NCI-H2171 treated with DMSO at 0.1 percent for 48 hours (cell line): ENCODE measurements around the gene TMTC4.

Source experiments
- DNase-seq: peaks from one replicate; lab custom pipeline; 2025; lab: John Stamatoyannopoulos, UW

The TMTC4 gene

DNA sequence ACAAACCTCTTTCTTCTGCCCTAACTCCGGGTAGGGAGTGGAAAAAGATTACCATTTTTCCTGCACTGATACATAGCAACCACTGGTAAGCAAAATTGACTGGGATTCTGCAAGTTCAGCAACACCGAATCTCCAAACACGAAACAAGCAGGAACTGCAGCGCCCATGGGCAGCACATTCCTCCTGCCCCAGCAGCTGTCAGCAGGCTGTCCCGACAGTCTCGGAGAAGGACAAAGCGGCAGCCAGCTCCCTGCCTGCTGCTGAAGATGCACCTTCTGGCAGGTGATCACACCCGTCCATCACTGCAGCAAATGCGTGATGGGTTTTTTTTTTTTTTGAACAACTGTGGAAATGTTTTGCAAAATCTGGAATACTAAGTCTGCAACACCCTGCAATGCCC, 6.7 kb downstream of the TMTC4 start:
- no peak for DNase-seq

DNA sequence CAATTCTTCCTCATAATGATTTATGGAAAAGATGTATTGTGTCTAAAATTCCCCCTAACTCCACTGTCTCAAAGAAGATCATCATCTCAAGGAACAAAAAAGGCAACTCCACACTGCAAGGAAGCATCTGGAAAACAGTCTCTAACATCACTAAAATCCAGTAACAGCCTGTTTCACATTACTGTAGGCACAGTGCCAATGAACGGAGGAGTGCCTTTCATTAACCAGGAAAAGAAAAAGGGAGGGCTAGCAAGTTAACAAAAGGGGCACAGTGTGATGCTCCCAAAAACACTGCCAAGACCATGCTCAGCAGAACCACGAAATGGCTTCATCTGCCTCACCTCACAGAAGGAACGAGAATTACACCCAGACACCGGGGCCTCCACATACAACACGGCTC, 8.5 kb downstream of the TMTC4 start:
- DNase-seq, result peak; percentile 63

DNA sequence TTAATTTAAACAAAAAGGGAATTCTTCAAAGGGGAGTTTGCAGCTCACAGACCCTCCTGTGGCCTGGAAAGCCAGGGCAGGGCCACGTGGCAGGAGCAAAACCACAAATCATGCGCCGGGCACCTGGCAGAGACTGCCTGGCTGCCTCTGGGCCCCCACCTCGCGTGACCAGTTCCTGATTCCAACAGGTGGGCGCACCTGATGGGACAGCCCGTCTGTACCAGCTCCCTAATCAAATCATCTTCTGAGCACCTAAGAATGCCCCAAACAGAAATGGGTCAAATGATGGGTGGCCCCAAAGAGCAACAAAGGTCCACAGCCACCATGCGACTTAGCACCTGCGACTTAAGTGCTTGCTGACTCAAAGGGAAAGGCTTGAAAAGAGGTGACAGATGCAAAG, 9.2 kb downstream of the TMTC4 start:
- no peak for DNase-seq

DNA sequence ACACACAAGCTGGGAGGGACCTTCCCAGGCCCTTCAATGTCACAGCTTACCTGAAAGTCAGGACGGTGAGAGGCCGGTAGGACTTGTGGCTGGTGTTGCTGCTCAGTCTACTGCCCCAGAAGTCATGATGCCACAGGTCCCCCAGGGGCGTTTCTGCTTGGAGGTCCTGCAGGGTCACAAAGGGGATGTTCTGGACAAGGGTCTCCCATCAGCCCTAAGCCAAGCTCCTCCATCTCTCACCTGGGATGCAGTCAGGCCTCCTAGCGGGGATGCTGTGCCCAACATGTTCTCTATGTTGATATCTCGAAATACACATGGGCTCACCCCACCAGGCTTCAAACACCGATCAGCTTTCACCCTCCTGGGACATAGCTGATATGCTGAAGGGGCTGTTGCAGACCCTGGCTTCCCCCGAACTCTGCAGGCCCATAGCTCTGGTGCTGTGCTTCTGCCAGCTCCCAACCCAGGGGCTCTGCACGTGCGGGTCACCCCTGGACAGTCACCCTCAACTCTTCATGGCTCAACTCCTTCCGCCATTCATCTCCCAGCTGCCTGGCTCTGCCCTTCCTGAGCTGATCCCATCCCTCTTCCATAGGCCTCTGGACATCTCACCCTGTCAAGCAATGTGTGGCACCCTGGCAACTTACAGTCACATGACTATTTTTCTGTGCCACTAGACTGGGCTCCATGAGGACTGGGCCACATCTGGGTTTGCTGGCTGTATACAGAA, 10.3 kb downstream of the TMTC4 start:
- no peak for DNase-seq

DNA sequence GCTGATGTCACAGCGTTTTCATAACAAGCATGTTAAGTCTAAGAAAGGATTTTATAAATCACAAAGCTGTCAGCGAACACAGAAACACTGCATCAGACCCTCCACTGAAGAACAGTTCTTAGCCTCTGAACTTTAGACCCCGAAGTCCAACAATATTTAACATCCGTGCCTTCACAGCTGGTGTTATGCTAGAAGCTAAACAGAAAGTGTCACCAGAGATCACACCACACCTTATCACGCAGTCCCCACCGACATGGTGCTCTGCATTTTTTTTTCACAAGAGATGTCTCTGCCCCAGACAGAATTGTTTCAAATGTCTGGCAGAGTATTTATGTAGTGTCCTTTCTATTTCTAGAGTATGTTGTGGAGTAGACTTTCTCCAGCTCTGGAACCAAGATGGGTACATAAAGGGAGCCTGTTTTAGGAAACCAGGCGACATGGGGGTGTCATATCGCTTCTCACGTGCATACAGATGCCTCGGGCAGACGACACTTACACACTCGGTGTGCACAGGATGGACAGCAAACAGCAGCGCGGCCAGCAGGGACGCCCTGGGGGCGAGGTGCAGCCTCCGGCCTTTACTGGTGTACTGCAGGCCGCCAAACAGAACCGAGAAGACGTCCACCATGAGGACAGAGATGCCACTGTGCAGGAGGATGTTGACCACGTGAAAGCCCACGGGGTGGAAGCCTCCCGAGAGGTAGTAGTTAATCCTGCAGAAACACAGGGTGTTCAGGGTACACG, 12.0 kb downstream of the TMTC4 start:
- DNase-seq, result no peak

DNA sequence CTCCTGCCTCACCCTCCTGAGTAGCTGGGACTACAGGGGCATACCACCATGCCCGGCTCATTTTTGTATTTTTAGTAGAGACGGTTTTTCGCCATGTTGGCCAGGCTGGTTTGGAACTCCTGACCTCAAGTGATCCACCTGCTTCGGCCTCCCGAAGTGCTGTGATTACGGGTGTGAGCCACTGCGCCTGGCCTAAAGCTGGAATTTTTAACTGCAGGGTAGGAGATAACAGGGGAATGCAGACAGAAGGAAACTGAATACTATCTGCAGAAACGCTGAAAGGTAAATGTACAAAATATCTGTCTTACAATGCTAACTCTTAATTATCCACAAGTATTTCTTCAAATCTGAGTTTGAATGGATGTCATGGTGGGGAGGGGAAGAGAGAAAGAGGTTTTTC, 13.8 kb downstream of the TMTC4 start:
- DNase-seq, result no peak

DNA sequence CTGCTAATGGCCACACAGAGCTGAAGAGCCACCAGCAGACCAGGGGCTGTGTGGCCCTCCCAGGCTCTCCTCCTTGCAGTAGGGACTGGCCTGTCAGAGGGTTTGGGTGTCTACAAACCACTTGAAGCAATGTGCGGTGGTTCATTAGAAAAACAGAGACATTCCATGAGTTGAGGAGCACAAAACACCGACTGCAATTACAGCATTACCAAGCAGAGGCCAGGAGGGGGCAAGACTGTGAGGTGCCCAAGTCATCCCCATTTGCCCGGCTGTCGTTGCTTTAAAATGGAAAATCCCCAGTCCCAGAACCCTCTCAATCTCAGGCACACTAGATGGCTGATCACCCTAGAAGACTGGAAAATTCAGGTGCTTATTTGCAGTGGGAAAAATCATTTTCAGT, 15.0 kb downstream of the TMTC4 start:
- no peak for DNase-seq

DNA sequence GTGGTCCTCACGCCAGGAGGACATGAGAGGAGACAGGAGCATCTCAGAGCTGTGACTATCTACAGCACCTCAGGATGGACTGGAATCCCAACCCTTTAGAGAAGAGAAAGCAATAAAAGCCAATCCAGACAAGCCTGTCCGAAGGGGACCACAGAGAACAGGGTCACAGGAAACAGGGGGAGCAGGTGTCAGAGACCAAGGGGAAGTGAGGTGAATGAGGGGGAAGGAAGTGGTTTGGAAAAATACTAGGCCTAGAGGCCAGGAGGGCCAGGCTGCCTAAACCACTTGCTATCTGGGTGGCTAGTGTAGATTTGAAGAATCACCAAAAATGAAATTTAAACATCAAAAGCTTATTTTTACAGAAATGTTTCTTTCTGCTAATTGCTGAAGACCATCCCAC, 16.2 kb downstream of the TMTC4 start:
- no peak for DNase-seq

DNA sequence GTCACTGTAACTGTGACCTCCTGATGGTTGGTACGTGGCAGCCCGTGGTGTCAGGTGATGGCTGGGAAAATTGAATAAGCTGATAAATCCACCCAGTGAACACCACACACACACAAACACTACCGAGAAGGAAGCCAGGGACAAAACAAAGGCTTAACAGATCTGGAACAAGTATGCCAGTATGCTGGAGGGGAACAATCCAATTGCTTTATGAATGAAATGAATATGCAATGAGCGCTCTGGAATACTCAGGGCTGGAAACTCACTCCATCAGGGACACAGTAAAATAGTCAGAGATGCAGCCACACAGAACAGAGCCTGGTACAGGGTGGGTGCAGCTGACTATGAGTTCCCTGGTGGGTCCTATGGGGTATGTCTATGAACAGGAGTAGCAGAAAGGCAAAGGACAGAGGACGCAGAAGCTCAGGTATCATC, 16.7 kb downstream of the TMTC4 start:
- DNase-seq, result no peak

DNA sequence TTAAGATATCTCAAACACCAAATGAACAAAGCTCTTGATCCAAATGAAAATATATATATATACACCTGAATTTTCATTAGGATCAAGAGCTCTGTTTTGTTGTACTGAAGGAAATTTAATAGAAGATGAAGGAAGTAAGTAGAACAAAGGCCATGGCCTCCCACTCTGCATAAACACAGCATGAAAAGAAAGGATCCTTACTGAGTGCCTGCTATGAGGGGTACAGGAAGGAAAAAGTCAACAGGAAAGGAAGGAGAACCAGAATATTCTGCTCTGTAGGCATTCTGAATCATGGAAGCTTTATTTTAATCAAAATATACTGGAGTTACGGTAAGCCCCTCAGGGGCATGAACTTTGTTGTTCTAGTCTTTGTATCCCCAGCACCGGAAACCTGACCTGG, 22.1 kb downstream of the TMTC4 start:
- no peak for DNase-seq

DNA sequence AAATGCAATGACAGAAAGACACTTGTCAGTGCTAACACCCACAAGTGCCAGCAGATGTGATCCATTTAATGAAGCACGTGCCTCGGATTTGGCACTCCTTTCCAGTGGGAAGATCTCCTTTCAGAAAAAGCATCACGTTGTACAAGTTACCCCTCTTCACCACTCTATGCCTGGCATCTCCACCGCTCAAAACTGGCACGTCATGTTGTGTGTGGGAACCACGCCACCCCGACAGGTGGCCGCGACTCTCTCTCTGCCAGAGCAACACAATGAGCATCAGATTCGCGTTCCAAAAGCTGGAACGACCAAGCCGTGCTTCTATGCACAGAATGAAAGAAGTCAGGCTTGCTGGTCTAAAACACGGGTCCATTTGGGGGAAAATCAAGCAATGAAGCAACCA, 24.3 kb downstream of the TMTC4 start:
- peak; percentile 85 for DNase-seq

DNA sequence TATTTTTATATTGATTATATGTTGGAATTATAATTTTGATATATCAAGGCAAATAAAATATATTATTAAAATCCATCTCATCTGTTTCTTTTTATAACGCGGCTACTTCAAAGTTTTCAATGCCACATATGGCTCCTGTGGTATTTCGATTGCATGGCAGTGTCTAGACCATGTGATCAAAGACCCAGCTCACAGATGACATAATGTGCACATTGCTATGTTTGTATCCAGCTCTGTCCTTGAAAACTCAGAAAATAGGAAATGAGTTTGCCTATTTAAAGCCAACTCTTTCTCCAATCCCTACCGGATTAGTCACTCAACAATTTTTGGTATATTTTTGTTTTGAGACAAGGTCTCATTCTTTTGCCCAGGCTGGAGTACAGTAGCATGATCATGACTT, 26.2 kb downstream of the TMTC4 start:
- no peak for DNase-seq

DNA sequence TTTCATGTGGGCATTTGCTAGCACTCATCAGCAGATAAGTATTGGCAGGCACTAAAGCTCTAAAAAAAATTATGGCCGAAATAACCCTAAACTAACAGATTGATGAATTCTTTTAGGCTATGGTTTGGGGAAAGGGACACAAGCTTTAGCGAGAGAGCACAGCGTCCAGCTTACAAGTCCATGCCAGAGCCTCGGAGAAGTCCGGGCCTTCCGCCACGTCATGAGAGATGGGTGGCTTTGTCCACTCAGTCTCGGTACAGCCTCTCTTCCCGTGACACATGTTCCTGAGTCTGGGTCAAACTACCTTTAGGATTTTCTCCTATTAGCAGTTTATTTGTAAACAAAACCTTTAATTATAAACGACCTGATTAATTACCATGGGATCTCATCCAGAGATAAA, 27.7 kb downstream of the TMTC4 start:
- DNase-seq, result no peak

DNA sequence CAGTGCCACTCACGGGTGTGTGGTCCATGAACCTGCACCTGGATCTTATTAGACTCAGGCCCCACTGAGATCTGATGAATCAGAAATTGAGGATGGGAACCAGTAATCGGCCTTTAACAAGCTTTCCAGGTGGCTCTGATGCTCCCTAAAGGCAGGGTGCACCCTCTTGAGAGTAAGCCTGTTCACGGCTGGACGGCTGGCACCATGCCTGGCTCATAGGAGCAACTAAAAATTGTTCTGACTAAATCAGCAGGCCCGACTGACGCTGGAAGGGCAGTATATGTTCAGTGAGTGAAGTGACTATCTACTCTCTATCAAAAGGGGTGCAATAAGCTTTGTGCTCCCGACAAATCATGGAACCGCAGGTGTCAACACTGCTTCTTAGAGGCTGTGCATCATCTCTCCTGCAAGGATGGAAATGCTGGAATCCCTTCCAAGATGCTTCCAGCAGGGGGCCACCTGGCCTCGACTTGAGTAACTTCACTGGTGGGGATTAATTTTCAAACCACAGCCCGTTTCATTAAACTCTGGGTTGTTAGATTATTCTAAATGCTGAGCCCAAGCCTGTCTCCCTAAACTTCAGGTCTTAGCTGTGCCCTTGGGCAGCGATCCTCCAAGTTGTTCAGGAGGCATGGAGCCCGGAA, 28.4 kb downstream of the TMTC4 start:
- peak; percentile 45 for DNase-seq

DNA sequence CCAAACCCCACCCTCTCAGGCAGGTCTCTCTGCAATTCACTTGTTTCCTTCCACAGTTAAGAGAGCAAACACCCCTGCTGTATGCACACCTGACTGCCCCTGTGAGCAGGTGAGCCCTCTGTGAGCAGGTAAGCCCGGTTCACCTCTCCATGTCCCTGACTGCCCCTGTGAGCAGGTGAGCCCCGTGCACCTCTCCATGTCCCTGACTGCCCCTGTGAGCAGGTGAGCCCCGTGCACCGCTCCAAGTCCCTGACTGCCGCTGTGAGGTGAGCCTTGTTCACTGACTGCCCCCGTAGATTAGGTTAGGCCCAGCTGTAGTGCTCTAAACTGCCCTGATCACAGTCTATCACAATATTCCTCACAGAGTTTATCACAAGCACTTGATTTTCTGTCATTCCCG, 29.2 kb downstream of the TMTC4 start:
- DNase-seq, result no peak

DNA sequence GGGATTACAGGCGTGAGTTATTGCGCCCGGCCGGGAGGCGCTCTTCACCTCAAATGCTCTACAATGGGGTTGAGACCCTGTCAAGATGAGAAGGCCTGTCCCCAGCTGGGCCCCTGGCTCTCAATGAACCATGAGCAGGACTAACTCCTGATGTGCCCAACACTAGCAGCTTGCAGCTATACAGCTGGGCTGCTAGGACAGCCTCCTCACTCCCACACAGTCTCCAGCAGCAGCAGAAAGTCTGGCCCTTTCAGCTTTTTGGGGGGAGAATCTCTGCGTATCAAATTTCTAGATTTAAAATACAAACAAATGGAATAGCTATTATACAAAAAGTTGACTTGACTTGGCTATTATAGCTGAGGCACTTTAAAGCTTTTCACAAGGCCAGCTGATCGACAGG, 30.2 kb downstream of the TMTC4 start:
- peak; percentile 46 for DNase-seq

DNA sequence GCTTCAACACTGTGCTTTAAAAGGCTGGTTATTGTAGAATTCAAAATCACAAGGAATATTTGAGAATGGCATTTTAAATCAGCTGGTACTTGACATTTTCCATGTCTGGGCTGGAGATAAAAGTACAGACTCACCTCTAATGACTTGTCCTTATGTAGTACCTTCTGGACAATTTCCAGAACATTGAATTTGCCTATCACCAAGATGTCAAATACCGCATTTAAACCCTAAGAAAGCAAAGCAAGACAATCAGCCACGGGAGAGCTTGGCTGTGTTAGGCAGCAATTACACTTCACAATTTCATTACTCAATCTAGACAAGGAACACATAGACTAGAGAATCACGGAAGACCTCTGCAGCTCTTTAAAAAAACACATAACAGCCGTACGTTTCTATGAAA, 36.8 kb downstream of the TMTC4 start:
- DNase-seq, result no peak

DNA sequence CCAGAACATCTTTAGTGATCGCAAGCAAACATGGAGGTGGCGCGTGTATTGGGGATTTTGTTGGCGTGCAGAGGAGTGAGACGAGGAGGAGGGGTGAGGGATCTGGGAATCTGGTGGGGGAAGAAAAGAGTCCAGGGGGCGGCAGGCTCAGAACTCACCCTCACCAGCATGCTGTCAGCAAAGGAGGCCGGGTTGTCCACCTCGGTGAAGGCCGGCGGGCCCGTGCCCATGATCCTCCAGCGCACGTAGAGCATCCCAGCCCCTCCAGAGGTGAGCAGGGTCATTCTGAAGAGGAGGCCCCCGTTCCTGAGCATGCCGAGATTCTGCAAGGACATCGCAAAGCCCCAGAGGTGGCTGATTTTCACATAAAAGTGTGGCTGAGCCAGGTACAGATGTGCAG, 37.2 kb downstream of the TMTC4 start:
- DNase-seq, result no peak

DNA sequence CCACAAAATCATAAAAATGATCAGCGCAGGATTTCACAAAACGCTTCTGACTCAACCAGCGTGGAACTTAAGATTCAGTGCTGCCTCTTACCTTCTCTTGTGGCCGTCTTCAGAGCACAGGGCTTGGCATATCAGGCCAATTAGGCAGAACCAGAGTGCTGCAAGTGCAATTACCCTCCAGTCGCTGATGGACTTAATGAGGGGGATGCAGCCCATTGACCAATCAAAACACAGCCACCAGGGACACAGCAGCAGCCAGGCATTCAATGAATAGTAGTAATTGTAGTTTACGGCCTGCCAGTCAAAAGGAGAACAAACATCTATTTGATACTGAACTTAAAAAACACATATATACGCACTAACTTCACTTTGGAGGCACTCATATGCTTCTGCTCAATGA, 38.2 kb downstream of the TMTC4 start:
- no peak for DNase-seq

DNA sequence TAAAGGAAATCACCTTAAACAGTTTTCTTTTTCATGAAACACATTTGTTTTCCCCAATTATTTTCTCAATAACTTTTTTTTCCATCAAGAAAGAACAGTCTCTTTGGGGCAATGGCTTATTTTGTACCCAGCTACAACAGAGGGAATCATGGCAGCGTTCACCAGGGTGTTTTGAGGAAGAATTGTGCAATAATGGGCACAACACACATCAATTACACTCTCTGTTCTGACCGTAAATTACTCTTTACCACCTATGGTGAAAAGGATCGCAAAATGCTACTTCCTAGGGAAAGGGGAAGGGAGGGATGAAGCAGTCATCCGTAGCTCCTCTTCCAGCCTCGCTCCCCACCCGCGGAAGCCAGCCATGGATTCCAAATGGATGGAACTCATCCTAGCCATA, 38.6 kb downstream of the TMTC4 start:
- DNase-seq, result no peak

DNA sequence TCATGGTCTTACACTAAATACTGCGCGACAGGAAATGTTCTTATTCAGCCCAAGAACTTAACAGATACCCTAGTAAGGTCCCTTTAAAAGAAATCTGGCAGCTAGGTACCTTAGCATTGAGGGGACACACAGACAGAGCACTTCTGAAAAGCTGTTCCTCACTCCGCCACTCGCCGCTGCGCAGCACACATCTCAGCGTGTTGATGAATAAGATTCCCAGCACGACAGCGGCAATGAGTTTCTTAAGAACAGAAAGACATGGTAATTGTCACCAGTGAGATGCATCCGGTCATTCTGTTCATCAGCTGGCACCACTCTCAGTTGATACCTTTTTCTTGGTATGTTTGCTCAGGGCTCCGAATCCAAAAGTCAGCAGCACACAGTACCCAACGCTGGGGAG, 39.9 kb downstream of the TMTC4 start:
- no peak for DNase-seq

DNA sequence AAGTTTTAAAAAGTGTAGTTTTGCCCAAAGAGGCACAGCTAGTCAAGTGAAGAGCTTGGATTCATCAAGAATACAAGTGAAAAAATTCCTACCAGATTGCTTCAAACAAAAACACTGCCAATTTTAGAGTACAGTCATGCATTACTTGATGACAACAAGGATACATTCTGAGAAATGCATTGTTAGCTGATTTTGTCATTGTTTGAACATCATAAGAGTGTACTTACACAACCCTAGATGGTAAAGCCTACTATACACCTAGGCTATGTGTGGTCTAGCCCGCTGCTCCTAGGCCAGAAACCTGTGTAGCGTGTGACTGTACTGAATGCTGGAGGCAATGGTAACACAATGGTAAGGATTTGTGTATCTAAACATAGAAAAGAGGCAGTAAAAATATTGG, 41.1 kb downstream of the TMTC4 start:
- DNase-seq, result no peak

DNA sequence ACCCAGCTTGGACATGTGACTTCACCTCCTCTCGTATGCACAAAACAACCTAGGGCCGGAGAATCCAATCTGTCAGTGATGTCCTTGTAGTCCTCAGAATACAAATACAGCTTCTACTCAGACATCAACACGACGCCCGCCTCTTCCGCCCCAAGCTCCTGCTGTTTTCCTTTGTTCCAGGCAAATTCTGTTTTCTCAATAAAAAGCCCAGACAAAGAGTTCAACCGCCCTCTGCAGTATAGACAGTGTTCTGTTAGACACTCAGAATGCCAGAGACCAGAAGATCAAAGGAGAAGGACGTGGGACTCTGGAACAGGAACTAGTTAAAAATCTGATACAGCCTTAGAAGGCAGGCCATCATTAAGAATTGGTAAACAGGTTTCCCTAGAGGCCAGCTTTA, 44.0 kb downstream of the TMTC4 start:
- no peak for DNase-seq
